Activated CD8-positive, alpha-beta T cell treated with anti-CD3 and anti-CD28 coated beads for 36 hours (primary cell): Measurements from ENCODE around the gene SMPD3. TPM values are rescaled to one million over a fixed set of nuclear protein-coding genes. Genes with fewer than 3 reads are reported as not detected.

Source experiments
- ATAC-seq: fragments of 200-7000 bp; cut with Tn5 transposase; one replicate; pipeline ENCODE4 v1.10.0; 2021; ENCODE audit warnings: mild to moderate bottlenecking, moderate library complexity
- CTCF ChIA-PET: fragments of 350-600 bp; sonication (Branson Sonifier 250); formaldehyde crosslinking; loops from one replicate; lab custom pipeline; 2021; ENCODE audit warnings: antibody characterized with exemption; lab: Charles Lee
- POLR2A ChIA-PET: fragments of 350-600 bp; sonication (Branson Sonifier 250); formaldehyde crosslinking; loops from one replicate; lab custom pipeline; 2021; ENCODE audit warnings: antibody characterized with exemption; lab: Charles Lee
- DNase-seq: peaks from one replicate; pipeline ENCODE4 v3.0.0-alpha.2; 2020
- H3K27ac Mint-ChIP-seq: one replicate; pipeline ENCODE4 v1.8.0; 2021; ENCODE audit warnings: mild to moderate bottlenecking, mixed read lengths
- H3K27me3 Mint-ChIP-seq: one replicate; pipeline ENCODE4 v1.8.0; 2021; ENCODE audit warnings: mixed read lengths
- H3K36me3 Mint-ChIP-seq: one replicate; pipeline ENCODE4 v1.8.0; 2021; ENCODE audit warnings: low read depth, mixed read lengths
- H3K4me1 Mint-ChIP-seq: one replicate; pipeline ENCODE4 v1.8.0; 2021; ENCODE audit warnings: low read depth, mixed read lengths
- H3K4me3 Mint-ChIP-seq: one replicate; pipeline ENCODE4 v1.8.0; 2021; ENCODE audit warnings: mild to moderate bottlenecking, moderate library complexity, mixed read lengths
- H3K9me3 Mint-ChIP-seq: one replicate; pipeline ENCODE4 v1.8.0; 2021; ENCODE audit warnings: mixed read lengths
- intact Hi-C: fragments of 100-400 bp; cut with micrococcal nuclease; formaldehyde crosslinking; loops from one replicate; pipeline ENCODE4 v1.10.0; 2022
- total RNA-seq, 2 experiments: library from RNA; stranded (reverse); gene quantifications; one replicate each; pipeline ENCODE4 v1.2.3, GENCODE V29; 2021
- TF ChIP-seq, protein P1 (sequence below): fragments of 200-600 bp; IDR thresholded peaks from one replicate; pipeline ENCODE4 v1.8.0; 2022; ENCODE audit warnings: antibody characterized with exemption, mild to moderate bottlenecking

The SMPD3 gene
- total RNA-seq, 2 experiments from 2014 or later: 0.16 to 0.63 TPM

DNA sequence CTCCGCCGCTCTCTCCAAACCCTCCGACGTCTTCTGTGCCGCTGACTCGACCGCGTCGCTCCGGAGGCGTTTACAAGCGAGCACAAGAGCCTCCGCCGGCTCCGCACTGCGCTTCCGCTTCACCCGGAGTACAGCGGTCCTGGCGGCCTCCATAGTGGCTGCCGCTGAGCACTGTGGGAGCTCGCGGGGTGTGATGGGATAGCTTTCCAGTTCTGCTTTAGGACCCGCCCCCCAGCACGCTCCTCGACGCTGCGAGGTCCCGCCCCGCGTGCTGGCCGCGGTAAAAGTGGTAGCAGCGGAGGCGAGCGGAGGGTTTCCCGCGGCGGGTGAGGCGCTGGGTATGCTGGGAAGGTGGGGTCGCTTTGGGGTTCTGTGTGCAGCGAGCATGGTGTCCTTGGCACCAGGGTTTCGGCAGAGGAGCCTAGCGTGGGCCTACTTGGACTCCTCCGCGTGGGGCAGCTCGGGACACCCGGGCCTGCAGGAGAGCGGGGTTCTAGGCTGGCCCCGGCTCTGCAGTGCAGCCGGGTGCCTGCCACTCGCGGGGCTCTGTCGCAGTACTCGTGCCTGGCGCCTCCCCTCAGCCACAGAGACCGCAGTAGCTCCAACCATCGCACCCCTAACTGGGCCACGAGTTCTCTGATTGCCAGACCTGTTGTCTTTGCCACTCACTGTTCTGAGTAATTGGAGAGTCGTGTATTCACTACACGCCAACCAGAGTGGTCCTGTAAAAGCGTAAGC is 137.4 kb downstream of the SMPD3 start, which contains the start of the genes PRMT7 and SLC7A6OS:
TSS of gene PRMT7 (plus strand) at position 246 of the 738 bp plus-strand sequence. CDS start 4,961 bp downstream, outside the sequence.
TSS of gene SLC7A6OS (minus strand) at position 173 of the 738 bp plus-strand sequence. CDS start at position 153, 20 bp downstream.
- Mint-ChIP-seq H3K27me3 (no peaks in the 10 kb centered on the region), H3K36me3 (peaks cover 37% of the 10 kb centered on the region), H3K4me1 (peaks cover 46% of the 10 kb centered on the region), H3K27ac (peak within 1 kb of the TSS; percentile 89), H3K4me3 (peak within 1 kb of the TSS; percentile 83), H3K9me3 (no peaks in the 10 kb centered on the region)
- ATAC-seq (peak; percentile 99), DNase-seq (peak; percentile 96)
- CTCF ChIA-PET: interaction anchor here (0.6 to 4.4 kb wide), 11 partner anchors 11 to 81 kb away, joined by 3 to 60 read pairs (median 5); partner anchors contain the start of gene SLC7A6
- intact Hi-C loops: loop anchor here (2.0 to 5.0 kb wide), 2 partner anchors 24 to 44 kb away; no protein-coding TSS in a partner anchor
- POLR2A ChIA-PET: interaction anchor here (0.6 to 4.8 kb wide), 22 partner anchors 9 to 218 kb away, joined by 3 to 30 read pairs (median 6); partner anchors contain the start of genes PLA2G15 and SLC7A6
- TF ChIP-seq, protein P1, sequence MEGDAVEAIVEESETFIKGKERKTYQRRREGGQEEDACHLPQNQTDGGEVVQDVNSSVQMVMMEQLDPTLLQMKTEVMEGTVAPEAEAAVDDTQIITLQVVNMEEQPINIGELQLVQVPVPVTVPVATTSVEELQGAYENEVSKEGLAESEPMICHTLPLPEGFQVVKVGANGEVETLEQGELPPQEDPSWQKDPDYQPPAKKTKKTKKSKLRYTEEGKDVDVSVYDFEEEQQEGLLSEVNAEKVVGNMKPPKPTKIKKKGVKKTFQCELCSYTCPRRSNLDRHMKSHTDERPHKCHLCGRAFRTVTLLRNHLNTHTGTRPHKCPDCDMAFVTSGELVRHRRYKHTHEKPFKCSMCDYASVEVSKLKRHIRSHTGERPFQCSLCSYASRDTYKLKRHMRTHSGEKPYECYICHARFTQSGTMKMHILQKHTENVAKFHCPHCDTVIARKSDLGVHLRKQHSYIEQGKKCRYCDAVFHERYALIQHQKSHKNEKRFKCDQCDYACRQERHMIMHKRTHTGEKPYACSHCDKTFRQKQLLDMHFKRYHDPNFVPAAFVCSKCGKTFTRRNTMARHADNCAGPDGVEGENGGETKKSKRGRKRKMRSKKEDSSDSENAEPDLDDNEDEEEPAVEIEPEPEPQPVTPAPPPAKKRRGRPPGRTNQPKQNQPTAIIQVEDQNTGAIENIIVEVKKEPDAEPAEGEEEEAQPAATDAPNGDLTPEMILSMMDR: no peak

DNA sequence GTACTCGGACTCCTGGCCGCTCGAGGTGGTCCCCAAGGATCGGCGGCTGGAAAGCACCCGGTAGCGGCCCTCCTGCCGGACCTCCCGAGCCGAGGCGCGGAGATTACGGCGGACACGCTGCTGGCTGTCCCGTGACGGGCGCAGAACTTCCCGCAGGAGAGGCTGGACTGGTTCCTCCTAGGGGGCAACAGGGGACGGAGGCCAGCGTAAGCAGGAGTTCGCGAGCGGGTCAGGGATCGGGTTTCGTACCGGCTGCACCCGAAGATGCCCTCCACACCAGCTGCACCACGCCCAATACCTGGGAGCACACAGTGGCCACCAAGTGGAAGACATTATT is 137.9 kb downstream of the SMPD3 start:
- ChIA-PET CTCF (interaction anchor here (1.0 to 4.4 kb wide), 8 partner anchors 11 to 73 kb away, joined by 3 to 60 read pairs (median 5); partner anchors contain the start of gene SLC7A6), POLR2A (interaction anchor here (0.7 to 4.8 kb wide), 16 partner anchors 9 to 218 kb away, joined by 3 to 30 read pairs (median 8); partner anchors contain the start of genes PLA2G15 and SLC7A6)
- TF ChIP-seq, protein P1: no peak
- ATAC-seq (no peak), DNase-seq (no peak)
- peak overlapping the region; percentile 89 for H3K27ac Mint-ChIP-seq
- peaks cover 47% of the 10 kb centered on the region for H3K4me1 Mint-ChIP-seq
- H3K4me3 Mint-ChIP-seq: peak overlapping the region; percentile 83
- intact Hi-C loops: loop anchor here (2.0 to 5.0 kb wide), 2 partner anchors 24 to 43 kb away; no protein-coding TSS in a partner anchor
- H3K27me3 Mint-ChIP-seq: no peaks in the 10 kb centered on the region
- peaks cover 38% of the 10 kb centered on the region for H3K36me3 Mint-ChIP-seq
- no peaks in the 10 kb centered on the region for H3K9me3 Mint-ChIP-seq

DNA sequence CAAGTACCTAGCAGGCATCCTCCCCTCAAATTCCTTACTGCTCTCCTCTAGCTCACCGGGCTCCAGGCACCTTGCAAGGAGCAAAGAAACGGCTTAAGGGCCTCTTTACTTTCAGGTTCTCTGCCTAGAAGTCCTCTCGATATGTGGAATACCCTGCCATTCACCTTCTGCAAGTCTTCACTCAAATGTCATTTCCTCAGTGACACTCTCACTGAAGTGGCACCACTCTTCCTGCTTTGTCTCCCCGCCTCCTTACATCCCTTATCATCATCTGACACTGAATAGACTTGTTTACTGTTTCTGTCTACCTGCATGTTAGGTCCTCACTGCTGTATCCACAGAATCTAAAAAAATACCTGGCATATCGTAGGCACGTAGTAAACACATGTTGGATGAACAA is 138.5 kb downstream of the SMPD3 start:
- no peaks in the 10 kb centered on the region for H3K9me3 Mint-ChIP-seq

More for the DNA sequence above, 138.5 kb downstream of the SMPD3 start:
- Mint-ChIP-seq H3K4me3 (peak overlapping the region; percentile 83), H3K4me1 (peaks cover 45% of the 10 kb centered on the region), H3K27me3 (no peaks in the 10 kb centered on the region), H3K27ac (peak overlapping the region; percentile 89), H3K36me3 (peaks cover 41% of the 10 kb centered on the region)
- no peak for DNase-seq
- TF ChIP-seq, protein P1: no peak
- POLR2A ChIA-PET: interaction anchor here (4.8 kb wide), 1 partner anchor 10 kb away, joined by 30 read pairs; no protein-coding TSS in a partner anchor
- ATAC-seq: no peak
- intact Hi-C loops: loop anchor here (2.0 to 5.0 kb wide), 2 partner anchors 23 to 42 kb away; no protein-coding TSS in a partner anchor
- CTCF ChIA-PET: interaction anchor here (1.0 to 4.4 kb wide), 3 partner anchors 9 to 47 kb away, joined by 3 to 60 read pairs (median 3); partner anchors contain the start of gene SLC7A6

Other genes starting within 250 kb of the SMPD3 start
- gene ESRP2, start 212.4 kb downstream of the SMPD3 start, total RNA-seq: under 1 TPM; 0.65 to 0.77 TPM
- 1 to 10 TPM; 6.7 to 6.8 TPM for gene PLA2G15, start 203.1 kb downstream of the SMPD3 start, total RNA-seq
- 10 to 100 TPM; 73.8 to 76.9 TPM for gene SLC7A6, start 184.0 kb downstream of the SMPD3 start, total RNA-seq
- gene SLC7A6OS, start 137.6 kb downstream of the SMPD3 start, total RNA-seq: 10 to 100 TPM; 20.2 to 23.1 TPM
- gene PRMT7, start 137.5 kb downstream of the SMPD3 start, total RNA-seq: 10 to 100 TPM; 67.4 to 78.4 TPM
- gene ZFP90, start 90.8 kb upstream of the SMPD3 start, total RNA-seq: 10 to 100 TPM; 27.6 to 32.6 TPM
- gene CDH3, start 196.8 kb upstream of the SMPD3 start, total RNA-seq: 1 to 10 TPM in 1 of 2 experiments, under 1 TPM in 1; 0.65 to 2.1 TPM